SKM-1 (cell line): Measurements from ENCODE around the gene FITM1.

Source experiments
- DNase-seq: peaks from one replicate; lab custom pipeline; 2025; ENCODE audit not compliant: unreplicated experiment; lab: John Stamatoyannopoulos, UW

Gene FITM1

GRCh38 chr14:24116128-24116814, 14.2 kb upstream of the FITM1 start:
- no peak for DNase-seq

GRCh38 chr14:24117179-24117578, 13.3 kb upstream of the FITM1 start:
- no peak for DNase-seq

GRCh38 chr14:24119691-24120090, 10.8 kb upstream of the FITM1 start:
- DNase-seq: no peak

GRCh38 chr14:24121210-24121609, 9.2 kb upstream of the FITM1 start:
- DNase-seq: no peak

GRCh38 chr14:24122416-24122815, 8.0 kb upstream of the FITM1 start:
- no peak for DNase-seq

- DNase-seq: no peak
Measured at GRCh38 chr14:24122898-24123297, 7.6 kb upstream of the FITM1 start.

GRCh38 chr14:24123424-24124417, 6.7 kb upstream of the FITM1 start:
- DNase-seq: no peak

GRCh38 chr14:24126939-24127338, 3.5 kb upstream of the FITM1 start:
- no peak for DNase-seq

- DNase-seq: no peak
Measured at GRCh38 chr14:24127673-24128072, 2.8 kb upstream of the FITM1 start.

GRCh38 chr14:24129410-24129998, 955 bp upstream of the FITM1 start:
- DNase-seq: no peak

- no peak for DNase-seq
Measured at GRCh38 chr14:24130717-24131548, 474 bp downstream of the FITM1 start.

- DNase-seq: no peak
Measured at GRCh38 chr14:24131549-24131966, 1.1 kb downstream of the FITM1 start.

- no peak for DNase-seq
Measured at GRCh38 chr14:24132061-24132685, 1.7 kb downstream of the FITM1 start.

- DNase-seq: no peak
Measured at GRCh38 chr14:24132976-24133375, 2.5 kb downstream of the FITM1 start.

GRCh38 chr14:24133735-24134134, 3.3 kb downstream of the FITM1 start:
- no peak for DNase-seq

GRCh38 chr14:24135584-24135833, 5.0 kb downstream of the FITM1 start:
- DNase-seq: no peak

GRCh38 chr14:24135834-24136683, 5.6 kb downstream of the FITM1 start, which contains the start of gene PSME1:
Gene PSME1, plus strand, starts transcription at chr14:24136194. Its CDS starts 69 bp downstream, at chr14:24136263.
- DNase-seq: peak; percentile 43

GRCh38 chr14:24136684-24137528, 6.4 kb downstream of the FITM1 start:
- no peak for DNase-seq
